Heart right ventricle (tissue), 16 donors: ENCODE data around the gene RIPOR2. TPM values are rescaled to one million over a fixed set of nuclear protein-coding genes. Genes with fewer than 3 reads are reported as not detected.

ENCODE experiments used
- ATAC-seq, 8 donors: fragments of 200-7000 bp; cut with Tn5 transposase; one replicate each; pipeline ENCODE4 v1.9.1; 2020; ENCODE audit warnings: mild to moderate bottlenecking in 8 of 8, moderate library complexity in 8 of 8, moderate number of reproducible peaks in 1 of 8
- DNase-seq, 2 donors: peaks; one replicate each; pipeline ENCODE4 v3.0.0-alpha.2; 2020
- H3K27ac ChIP-seq, 10 donors: fragments of 200-600 bp; sonication (generic) in 2 of 10; one replicate each; pipeline versions ENCODE4 v1.5.0 to v1.8.0; 2020 to 2022; ENCODE audit warnings: mild to moderate bottlenecking in 3 of 10
- H3K27me3 ChIP-seq, 7 donors: fragments of 200-600 bp; one replicate each; pipeline ENCODE4 v1.8.0; 2021 to 2022; ENCODE audit warnings: mild to moderate bottlenecking in 2 of 7
- H3K36me3 ChIP-seq, 9 donors: fragments of 200-600 bp; sonication (generic) in 1 of 9; one replicate each; pipeline versions ENCODE4 v1.5.0 to v1.8.0; 2020 to 2022; ENCODE audit warnings: mild to moderate bottlenecking in 2 of 9
- H3K4me1 ChIP-seq, 9 donors: fragments of 200-600 bp; sonication (generic) in 1 of 9; one replicate each; pipeline versions ENCODE4 v1.5.0 to v1.8.0; 2020 to 2022; ENCODE audit warnings: mild to moderate bottlenecking in 4 of 9
- H3K4me3 ChIP-seq, 10 donors: fragments of 200-600 bp; sonication (generic) in 2 of 10; one replicate each; pipeline versions ENCODE4 v1.5.0 to v1.8.0; 2020 to 2022; ENCODE audit warnings: mild to moderate bottlenecking in 7 of 10, moderate library complexity in 2 of 10
- H3K9me3 ChIP-seq, 11 donors: fragments of 200-600 bp in 10 of 11; sonication (generic) in 2 of 11; one replicate each; pipeline versions ENCODE4 v1.5.0 to v1.8.0; 2013 to 2022; ENCODE audit warnings: mild to moderate bottlenecking in 2 of 11, control low read depth in 1 of 11, moderate library complexity in 1 of 11
- CTCF ChIP-seq, 9 donors: fragments of 200-600 bp; sonication (generic) in 2 of 9; IDR thresholded peaks; one replicate each; pipeline versions ENCODE4 v1.5.0 to v1.8.0; 2021 to 2022; ENCODE audit warnings: antibody characterized with exemption in 9 of 9, mild to moderate bottlenecking in 5 of 9, moderate library complexity in 1 of 9
- WGBS, 2 donors: extraction: QIAGEN DNeasy Blood & Tissue Kit; methylation state at CpG; one replicate each; pipeline ENCODE4 v1.1.7; 2013; ENCODE audit warnings: inconsistent platforms in 1 of 2; 5-methylcytosine and 5-hydroxymethylcytosine counted together
- intact Hi-C, 10 donors: fragments of 100-400 bp; cut with DNase I; formaldehyde crosslinking; loops; one replicate each; pipeline versions ENCODE4 v1.11.1 to v1.14.2; 2022
- polyA plus RNA-seq, 2 donors: library from polyadenylated mRNA; stranded (reverse); fragments of 200-250 nt; gene quantifications; one replicate each; pipeline ENCODE4 v1.2.3, GENCODE V29; 2013
- total RNA-seq, 10 donors: library from RNA; stranded (reverse); fragmentation: NEBNext Ultra II Directional in 3 of 10; extraction: Animal tissue kit (Norgen Biotek cat#: 25700) in 3 of 10; gene quantifications; one replicate each; pipeline versions ENCODE4 v1.2.1 to v1.2.4, GENCODE V29; 2021 to 2023
- donor health status: Arrhythmogenic right ventricular cardiomyopathy.
- donor health status: ischemic (EF 13 %, LVEDD 7.1; RV severe dilation, severe dysfunction).
- donor health status: healthy with polysubstance abuse.
- donor health status: DM: no; HTN: yes; CAD: no.
- donor health status: DM: no; HTN: no; CAD: no.
- donor health status: ischemic (EF 25% LVEDD 6.9; RV normal size, moderate dysfunction).
- donor health status: ischemic (EF 25% LVEDD 5.7; RV mildly dilated, moderate dysfunction).
- donor health status: healthy.
- donor health status: DM: yes; HTN: yes; CAD: no.
- donor health status: Ischemic cardiomyopathy.
- donor health status: ischemic (EF 35%, LVEDD 5.7; RV mildly dilated, moderate dysfunction).
- donor health status: nonischemic (EF 11% LVEDD 7.7; RV severe dilation, severe dysfunction).
- donor health status: DM: yes; HTN: yes; CAD: no.
- donor health status: PGD.
- donor health status: ischemic (EF 29% LVEDD 5.4; RV normal size, mild dysfunction).
- donor health status: nonischemic (EF 23%, LVEDD 6.1; RV moderate dilation, normal function).

The RIPOR2 gene
- total and polyA plus RNA-seq, 12 donors, result 1.2 to 14.5 (median 3.6) TPM

- Histone ChIP-seq H3K27me3 (no peaks in the 10 kb centered on the region), H3K4me3 (no peak overlapping the region), H3K4me1 (peaks cover 0 to 59% (median 13%) of the 10 kb centered on the region in 9 donors), H3K36me3 (no peaks in the 10 kb centered on the region), H3K9me3 (peaks cover 0 to 9% (median 0%) of the 10 kb centered on the region in 11 donors), H3K27ac (no peak overlapping the region)
- DNase-seq (no peak), ATAC-seq (no peak)
- WGBS, 2 donors, result 90 to 94% methylated on average over 7 of the region's 7 CpGs
- TF ChIP-seq CTCF (IDR thresholded peaks at IDR 0.05), result no peak
- intact Hi-C loops, result no loop called here
Measured at GRCh38 chr6:24903681-24904080, 32.1 kb downstream of the RIPOR2 start.

DNA sequence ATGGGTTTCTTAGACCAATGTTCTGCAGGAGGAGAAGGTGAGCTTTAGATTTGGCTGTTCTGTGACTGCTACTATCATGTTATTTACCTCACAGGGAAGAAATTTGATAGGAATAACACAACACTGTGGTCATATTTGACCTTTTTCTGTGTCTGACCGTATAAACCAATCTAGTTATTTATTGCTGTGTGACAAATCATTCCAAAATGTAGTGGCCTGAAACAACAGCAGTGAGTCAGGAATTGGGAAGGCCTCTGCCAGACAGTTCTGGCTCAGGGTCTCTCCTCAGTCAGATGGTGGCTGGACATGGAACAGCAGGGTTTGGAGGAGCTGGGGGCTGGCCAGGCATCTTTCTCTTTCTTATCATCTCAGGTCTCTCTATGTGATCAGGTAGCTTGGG lies 33.0 kb downstream of the RIPOR2 start:
- ATAC-seq (peak in 1 of 8 donors; percentile 21), DNase-seq (no peak)
- H3K27me3 ChIP-seq, result no peaks in the 10 kb centered on the region
- no peak for TF ChIP-seq CTCF (IDR thresholded peaks at IDR 0.05)
- peaks cover 0 to 9% (median 0%) of the 10 kb centered on the region in 11 donors for H3K9me3 ChIP-seq
- H3K36me3 ChIP-seq, result no peaks in the 10 kb centered on the region
- no peak overlapping the region for H3K27ac ChIP-seq
- H3K4me1 ChIP-seq, result peaks cover 0 to 57% (median 6%) of the 10 kb centered on the region in 9 donors
- intact Hi-C loops, result no loop called here
- no peak overlapping the region for H3K4me3 ChIP-seq
- WGBS, 2 donors, result 58 to 64% methylated on average over 1 of the region's 1 CpG

- peaks cover 0 to 9% (median 0%) of the 10 kb centered on the region in 11 donors for H3K9me3 ChIP-seq
- no peaks in the 10 kb centered on the region for H3K36me3 ChIP-seq
- TF ChIP-seq CTCF (IDR thresholded peaks at IDR 0.05), result no peak
- no peak for ATAC-seq
- H3K4me1 ChIP-seq, result peaks cover 0 to 52% (median 6%) of the 10 kb centered on the region in 9 donors
- no peak for DNase-seq
- intact Hi-C loops, result no loop called here
- no peak overlapping the region for H3K4me3 ChIP-seq
- WGBS, 2 donors, result 89 to 93% methylated on average over 9 of the region's 9 CpGs
- peak overlapping the region in 6 of 10 donors; percentile 25 to 54 (median 35) for H3K27ac ChIP-seq
- no peaks in the 10 kb centered on the region for H3K27me3 ChIP-seq
Measured at GRCh38 chr6:24901698-24902328, 33.9 kb downstream of the RIPOR2 start.

DNA sequence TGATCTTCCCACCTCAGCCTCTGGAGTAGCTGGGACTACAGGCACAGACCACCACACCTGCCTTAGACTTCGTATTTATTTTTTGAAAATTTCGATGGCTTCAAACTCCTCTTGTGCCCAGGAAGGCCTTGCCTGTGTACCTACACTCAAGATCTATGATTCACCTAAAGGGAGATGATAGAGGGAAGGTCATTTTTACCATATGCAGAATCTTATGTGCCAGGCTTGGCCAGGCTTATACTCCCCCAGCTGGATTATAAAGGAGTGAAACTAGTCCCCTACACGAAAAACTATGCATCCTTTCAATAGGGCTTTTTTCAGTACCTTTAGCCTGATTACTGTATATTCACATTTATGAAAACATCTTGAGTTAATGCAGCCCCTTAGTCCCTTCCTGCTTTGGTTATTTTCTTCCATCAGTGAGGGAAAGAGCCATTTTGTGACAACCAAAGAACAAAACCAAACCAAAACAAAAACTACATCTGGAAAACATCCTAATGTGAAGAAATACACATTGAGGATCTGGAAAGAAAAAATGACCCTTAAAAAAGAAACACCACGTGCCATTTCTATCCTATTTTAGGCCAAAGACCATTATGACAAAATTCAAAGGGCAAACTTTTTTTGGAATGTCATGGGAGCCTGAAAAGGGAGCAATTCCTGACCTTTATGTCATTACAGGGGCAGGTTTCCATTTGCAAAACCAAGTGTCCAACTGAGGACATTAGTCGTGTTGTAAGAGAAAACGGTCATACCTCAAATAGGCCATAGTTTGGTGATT lies 34.7 kb downstream of the RIPOR2 start:
- Histone ChIP-seq H3K4me1 (peaks cover 0 to 48% (median 6%) of the 10 kb centered on the region in 9 donors), H3K4me3 (no peak overlapping the region), H3K27ac (peak overlapping the region in 7 of 10 donors; percentile 3 to 54 (median 33)), H3K9me3 (peaks cover 0 to 9% (median 0%) of the 10 kb centered on the region in 11 donors), H3K27me3 (no peaks in the 10 kb centered on the region), H3K36me3 (no peaks in the 10 kb centered on the region)
- TF ChIP-seq CTCF (IDR thresholded peaks at IDR 0.05), result no peak
- ATAC-seq, result peak in 6 of 8 donors; percentile 37 to 71 (median 53)
- WGBS, 2 donors, result 73% methylated on average over 6 of the region's 6 CpGs
- intact Hi-C loops, result no loop called here
- DNase-seq, result no peak
